ENCODE data around the gene FGF4.

- TF ChIP-seq, protein P1, sequence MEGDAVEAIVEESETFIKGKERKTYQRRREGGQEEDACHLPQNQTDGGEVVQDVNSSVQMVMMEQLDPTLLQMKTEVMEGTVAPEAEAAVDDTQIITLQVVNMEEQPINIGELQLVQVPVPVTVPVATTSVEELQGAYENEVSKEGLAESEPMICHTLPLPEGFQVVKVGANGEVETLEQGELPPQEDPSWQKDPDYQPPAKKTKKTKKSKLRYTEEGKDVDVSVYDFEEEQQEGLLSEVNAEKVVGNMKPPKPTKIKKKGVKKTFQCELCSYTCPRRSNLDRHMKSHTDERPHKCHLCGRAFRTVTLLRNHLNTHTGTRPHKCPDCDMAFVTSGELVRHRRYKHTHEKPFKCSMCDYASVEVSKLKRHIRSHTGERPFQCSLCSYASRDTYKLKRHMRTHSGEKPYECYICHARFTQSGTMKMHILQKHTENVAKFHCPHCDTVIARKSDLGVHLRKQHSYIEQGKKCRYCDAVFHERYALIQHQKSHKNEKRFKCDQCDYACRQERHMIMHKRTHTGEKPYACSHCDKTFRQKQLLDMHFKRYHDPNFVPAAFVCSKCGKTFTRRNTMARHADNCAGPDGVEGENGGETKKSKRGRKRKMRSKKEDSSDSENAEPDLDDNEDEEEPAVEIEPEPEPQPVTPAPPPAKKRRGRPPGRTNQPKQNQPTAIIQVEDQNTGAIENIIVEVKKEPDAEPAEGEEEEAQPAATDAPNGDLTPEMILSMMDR (conservative IDR thresholded peaks at IDR 0.05; ENCODE audit: low read length) = no peak
- TF ChIP-seq EZH2phosphoT487 (IDR thresholded peaks at IDR 0.05; ENCODE audit: borderline replicate concordance) = no peak
Measured at GRCh38 chr11:69797737-69798528, 22.8 kb upstream of the FGF4 start.

Data from Loucy (cell line).